Esophagus muscularis mucosa (tissue), 4 donors: Measurements from ENCODE around the gene ZNF423. TPM values are rescaled to one million over a fixed set of nuclear protein-coding genes. Genes with fewer than 3 reads are reported as not detected.

Experiments used
- DNase-seq: peaks from one replicate; pipeline ENCODE4 v3.0.0-alpha.2; 2017; ENCODE audit errors: extremely low spot score
- H3K27ac ChIP-seq, 4 donors: fragments of 200-600 bp; sonication (generic); replicated peaks in 1 of 4; 1 replicate in 3 of 4; 2 replicates in 1 of 4; pipeline ENCODE4 v1.5.1; 2016 to 2019; ENCODE audit warnings: mild to moderate bottlenecking in 1 of 4
- H3K27me3 ChIP-seq, 4 donors: fragments of 200-600 bp; sonication (generic); one replicate each; pipeline versions ENCODE4 v1.5.1 to v1.6.0; 2016 to 2019
- H3K36me3 ChIP-seq, 4 donors: fragments of 200-600 bp; sonication (generic); one replicate each; pipeline ENCODE4 v1.5.1; 2016 to 2019
- H3K4me1 ChIP-seq, 4 donors: fragments of 200-600 bp; sonication (generic); one replicate each; pipeline ENCODE4 v1.5.1; 2016 to 2019
- H3K4me3 ChIP-seq, 4 donors: fragments of 200-600 bp; sonication (generic); 1 replicate in 2 of 4; 2 replicates in 2 of 4; pipeline ENCODE4 v1.5.1; 2016 to 2019; ENCODE audit warnings: mild to moderate bottlenecking in 4 of 4, moderate library complexity in 1 of 4
- H3K9me3 ChIP-seq, 4 donors: fragments of 200-600 bp; sonication (generic); 1 replicate in 3 of 4; 2 replicates in 1 of 4; pipeline ENCODE4 v1.5.1; 2016 to 2019
- CTCF ChIP-seq, 3 experiments: fragments of 200-600 bp in 2 of 3; fragments of 450-650 bp in 1 of 3; sonication (generic) in 2 of 3; IDR thresholded peaks; one replicate each; pipeline ENCODE4 v1.5.1; 2017 to 2019; ENCODE audit warnings: antibody characterized with exemption in 3 of 3, mild to moderate bottlenecking in 2 of 3, moderate library complexity in 1 of 3
- EP300 ChIP-seq: sonication (generic); formaldehyde crosslinking; IDR thresholded peaks from one replicate; pipeline ENCODE4 v1.6.1; 2017; ENCODE audit warnings: antibody characterized with exemption
- POLR2A ChIP-seq: fragments of 450-650 bp; IDR thresholded peaks from one replicate; pipeline ENCODE4 v1.6.1; 2017; ENCODE audit warnings: antibody characterized with exemption, moderate library complexity, mild to moderate bottlenecking, low read depth
- POLR2AphosphoS5 ChIP-seq, 2 donors: sonication (generic); formaldehyde crosslinking; IDR thresholded peaks; one replicate each; pipeline ENCODE4 v1.6.1; 2017; ENCODE audit warnings: antibody characterized with exemption in 2 of 2
- WGBS: methylation state at CpG from one replicate; pipeline ENCODE4 v1.1.5; 2018; 5-methylcytosine and 5-hydroxymethylcytosine counted together
- intact Hi-C: fragments of 100-400 bp; cut with DNase I; formaldehyde crosslinking; loops from one replicate; pipeline ENCODE4 v1.15.1; 2023
- total RNA-seq, 4 donors: library from RNA; depleted of rRNA; stranded (reverse); fragments of >200 nt; gene quantifications; one replicate each; pipeline versions ENCODE4 v1.1.0 to v1.2.1, GENCODE V29; 2016

The ZNF423 gene
- total RNA-seq, 4 donors from 2014 or later = 8.7 to 22.5 (median 10.3) TPM

GRCh38 chr16:49756775-49757558 lies 98.9 kb downstream of the ZNF423 start:
- H3K4me1 ChIP-seq = peaks cover 23 to 31% (median 25%) of the 10 kb centered on the region in 4 donors
- no peak for DNase-seq
- 91% methylated on average over 10 of the region's 10 CpGs for WGBS
- intact Hi-C loops = loop anchor here (5.0 to 10.0 kb wide), 2 partner anchors 142 to 265 kb away; no protein-coding TSS in a partner anchor
- no peaks in the 10 kb centered on the region for H3K9me3 ChIP-seq
- H3K36me3 ChIP-seq = no peaks in the 10 kb centered on the region
- H3K27ac ChIP-seq = no peak overlapping the region
- no peaks in the 10 kb centered on the region for H3K27me3 ChIP-seq
- no peak for TF ChIP-seq CTCF (IDR thresholded peaks at IDR 0.05)
- TF ChIP-seq POLR2AphosphoS5 (IDR thresholded peaks at IDR 0.05) = no peak
- TF ChIP-seq POLR2A = no peak
- no peak overlapping the region for H3K4me3 ChIP-seq

DNA sequence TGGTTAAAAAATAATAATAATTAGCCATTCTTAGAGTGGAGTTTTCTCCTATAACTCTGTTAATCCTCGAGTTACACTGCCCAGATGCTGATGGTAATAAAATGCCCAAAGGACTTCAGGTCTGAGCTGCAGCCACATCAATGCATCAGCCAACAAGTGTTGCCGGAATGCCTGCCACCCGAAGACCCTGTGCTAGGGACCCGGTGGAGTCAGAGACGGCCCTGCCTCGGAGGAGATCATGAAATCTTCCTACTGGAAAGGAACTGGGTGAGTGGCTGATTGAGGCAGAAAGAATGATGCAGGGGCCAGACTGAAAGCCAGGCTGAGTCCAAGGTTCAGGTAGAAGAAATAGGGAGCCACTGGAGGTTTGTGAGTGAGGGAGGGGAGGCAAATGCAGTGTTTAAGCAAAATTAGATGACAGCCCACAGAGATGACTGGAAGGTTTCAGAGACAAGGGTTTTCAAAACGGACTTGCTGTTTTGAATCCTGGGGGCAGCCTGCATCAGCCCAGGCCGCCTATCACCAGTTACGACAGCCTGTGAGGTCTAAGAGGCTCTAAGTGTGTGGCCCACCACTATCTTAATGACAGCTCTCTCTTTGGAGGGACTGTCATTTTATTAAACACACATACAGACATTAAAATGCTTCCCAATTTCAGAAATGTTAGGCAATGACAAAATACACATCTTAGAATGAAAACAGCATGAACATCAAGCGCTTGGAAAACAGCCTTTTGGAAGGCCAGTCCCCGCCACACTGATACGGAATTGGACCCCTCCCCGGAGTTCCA lies 100.0 kb downstream of the ZNF423 start:
- WGBS = 71% methylated on average over 13 of the region's 13 CpGs
- Histone ChIP-seq H3K4me1 (peaks cover 23 to 35% (median 25%) of the 10 kb centered on the region in 4 donors), H3K36me3 (no peaks in the 10 kb centered on the region), H3K27me3 (no peaks in the 10 kb centered on the region), H3K4me3 (peak overlapping the region; percentile 51 to 60 (median 56)), H3K27ac (peak overlapping the region in 2 of 4 donors; percentile 72 to 74), H3K9me3 (no peaks in the 10 kb centered on the region)
- no peak for TF ChIP-seq EP300
- TF ChIP-seq POLR2AphosphoS5 (IDR thresholded peaks at IDR 0.05) = no peak
- TF ChIP-seq POLR2A = no peak
- no peak for TF ChIP-seq CTCF (IDR thresholded peaks at IDR 0.05)
- intact Hi-C loops = loop anchor here (5.0 to 10.0 kb wide), 2 partner anchors 141 to 264 kb away; no protein-coding TSS in a partner anchor
- DNase-seq = no peak

DNA sequence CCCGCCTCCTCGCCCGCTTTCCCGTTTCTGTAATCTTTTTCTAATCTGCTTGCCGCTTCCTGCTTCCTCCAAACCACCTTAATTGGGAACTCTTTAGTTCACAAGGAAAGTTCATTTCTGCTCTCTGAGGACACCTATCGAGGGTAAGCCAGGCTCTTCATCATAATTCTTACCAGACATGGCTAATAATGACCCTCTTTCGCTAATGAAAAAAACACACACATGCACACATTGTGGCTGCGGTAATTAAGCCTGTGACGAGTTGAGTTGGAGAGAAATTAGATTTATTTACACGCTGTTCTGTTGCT lies 100.6 kb downstream of the ZNF423 start:
- DNase-seq = no peak
- 8% methylated on average over 10 of the region's 10 CpGs for WGBS
- Histone ChIP-seq H3K4me3 (peak overlapping the region; percentile 51 to 60 (median 56)), H3K4me1 (peaks cover 30 to 42% (median 31%) of the 10 kb centered on the region in 4 donors), H3K27me3 (no peaks in the 10 kb centered on the region), H3K27ac (peak overlapping the region; percentile 64 to 74 (median 70)), H3K9me3 (no peaks in the 10 kb centered on the region), H3K36me3 (no peaks in the 10 kb centered on the region)
- intact Hi-C loops = loop anchor here (5.0 to 10.0 kb wide), 2 partner anchors 140 to 263 kb away; no protein-coding TSS in a partner anchor
- TF ChIP-seq POLR2A = no peak
- peak; percentile 44 to 59 (median 51) for TF ChIP-seq CTCF (IDR thresholded peaks at IDR 0.05)
- no peak for TF ChIP-seq POLR2AphosphoS5 (IDR thresholded peaks at IDR 0.05)
- no peak for TF ChIP-seq EP300

GRCh38 chr16:49754495-49755312 lies 101.2 kb downstream of the ZNF423 start:
- peaks cover 34 to 47% (median 37%) of the 10 kb centered on the region in 4 donors for H3K4me1 ChIP-seq
- no peaks in the 10 kb centered on the region for H3K9me3 ChIP-seq
- H3K4me3 ChIP-seq = peak overlapping the region; percentile 51 to 60 (median 56)
- DNase-seq = no peak
- no peak for TF ChIP-seq EP300
- TF ChIP-seq POLR2AphosphoS5 (IDR thresholded peaks at IDR 0.05) = peak; percentile 22 to 66
- TF ChIP-seq CTCF (IDR thresholded peaks at IDR 0.05) = no peak
- no peaks in the 10 kb centered on the region for H3K27me3 ChIP-seq
- 33% methylated on average over 21 of the region's 21 CpGs for WGBS
- peak overlapping the region; percentile 64 to 74 (median 70) for H3K27ac ChIP-seq
- H3K36me3 ChIP-seq = no peaks in the 10 kb centered on the region
- intact Hi-C loops = loop anchor here (5.0 to 10.0 kb wide), 3 partner anchors 103 to 262 kb away; partner anchors contain the start of gene ZNF423
